CD1c-positive myeloid dendritic cell (primary cell): Measurements from ENCODE around the gene DAPK1.

Experiments used
- DNase-seq: peaks from one replicate; pipeline ENCODE4 v3.0.0-alpha.2; 2016; ENCODE audit errors: extremely low spot score

DAPK1 gene

GRCh38 chr9:87516926-87517290 lies 19.2 kb downstream of the DAPK1 start:
- no peak for DNase-seq

- DNase-seq: peak; percentile 40
Measured at GRCh38 chr9:87517732-87518131, 20.1 kb downstream of the DAPK1 start.

- DNase-seq: peak; percentile 62
Measured at GRCh38 chr9:87518702-87519335, 21.2 kb downstream of the DAPK1 start.

- no peak for DNase-seq
Measured at GRCh38 chr9:87519461-87519860, 21.8 kb downstream of the DAPK1 start.

- no peak for DNase-seq
Measured at GRCh38 chr9:87520172-87520683, 22.6 kb downstream of the DAPK1 start.

GRCh38 chr9:87521834-87522233 lies 24.2 kb downstream of the DAPK1 start:
- DNase-seq: no peak

- DNase-seq: no peak
Measured at GRCh38 chr9:87524061-87524460, 26.4 kb downstream of the DAPK1 start.

GRCh38 chr9:87525546-87526303 lies 28.1 kb downstream of the DAPK1 start:
- no peak for DNase-seq

GRCh38 chr9:87527211-87527916 lies 29.7 kb downstream of the DAPK1 start:
- DNase-seq: no peak

GRCh38 chr9:87528969-87529368 lies 31.3 kb downstream of the DAPK1 start:
- no peak for DNase-seq

GRCh38 chr9:87529671-87530070 lies 32.0 kb downstream of the DAPK1 start:
- DNase-seq: peak; percentile 84

- no peak for DNase-seq
Measured at GRCh38 chr9:87530716-87531115, 33.0 kb downstream of the DAPK1 start.

- DNase-seq: peak; percentile 12
Measured at GRCh38 chr9:87531370-87532295, 34.0 kb downstream of the DAPK1 start.

GRCh38 chr9:87533271-87533670 lies 35.6 kb downstream of the DAPK1 start:
- no peak for DNase-seq

GRCh38 chr9:87534036-87534435 lies 36.4 kb downstream of the DAPK1 start:
- DNase-seq: no peak

GRCh38 chr9:87534957-87535356 lies 37.3 kb downstream of the DAPK1 start:
- no peak for DNase-seq

GRCh38 chr9:87535817-87536539 lies 38.3 kb downstream of the DAPK1 start:
- no peak for DNase-seq

- no peak for DNase-seq
Measured at GRCh38 chr9:87537625-87538024, 40.0 kb downstream of the DAPK1 start.

- DNase-seq: no peak
Measured at GRCh38 chr9:87540444-87541105, 42.9 kb downstream of the DAPK1 start.

GRCh38 chr9:87541663-87542062 lies 44.0 kb downstream of the DAPK1 start:
- DNase-seq: no peak
